GM21786 (cell line): ENCODE data around the gene TIMM22.
"Not testable (repeated sequence)": the region's sequence is repeated elsewhere in the genome, so short reads cannot be mapped to it uniquely, and the experiment has no call there.

Experiments
- ATAC-seq: cut with Tn5 transposase; IDR thresholded peaks from one replicate; pipeline ENCODE4 v1.9.1; 2021; ENCODE audit not compliant: unreplicated experiment

TIMM22 gene

GRCh38 chr17:971861-972260, 25.1 kb upstream of the TIMM22 start:
- not testable (repeated sequence) for ATAC-seq

GRCh38 chr17:973053-973452, 23.9 kb upstream of the TIMM22 start:
- no peak for ATAC-seq

- not testable (repeated sequence) for ATAC-seq
Measured at GRCh38 chr17:974778-975177, 22.2 kb upstream of the TIMM22 start.

- ATAC-seq = no peak
Measured at GRCh38 chr17:975371-975915, 21.5 kb upstream of the TIMM22 start.

- no peak for ATAC-seq
Measured at GRCh38 chr17:976312-976711, 20.6 kb upstream of the TIMM22 start.

- ATAC-seq = no peak
Measured at GRCh38 chr17:977166-977565, 19.8 kb upstream of the TIMM22 start.

GRCh38 chr17:978103-979093, 18.5 kb upstream of the TIMM22 start:
- no peak for ATAC-seq

- peak; percentile 10 for ATAC-seq
Measured at GRCh38 chr17:979212-979538, 17.8 kb upstream of the TIMM22 start.

GRCh38 chr17:979539-980405, 17.2 kb upstream of the TIMM22 start, which contains the start of gene NXN:
NXN (minus strand) TSS chr17:979776.
- peak; percentile 54 for ATAC-seq

- ATAC-seq = peak; percentile 67
Measured at GRCh38 chr17:980406-981291, 16.3 kb upstream of the TIMM22 start.

GRCh38 chr17:981292-981658, 15.7 kb upstream of the TIMM22 start:
- no peak for ATAC-seq

- no peak for ATAC-seq
Measured at GRCh38 chr17:983921-984320, 13.0 kb upstream of the TIMM22 start.

GRCh38 chr17:986322-986929, 10.5 kb upstream of the TIMM22 start:
- no peak for ATAC-seq

GRCh38 chr17:987931-988330, 9.0 kb upstream of the TIMM22 start:
- no peak for ATAC-seq

- ATAC-seq = no peak
Measured at GRCh38 chr17:988561-988960, 8.4 kb upstream of the TIMM22 start.

GRCh38 chr17:992933-993332, 4.0 kb upstream of the TIMM22 start:
- no peak for ATAC-seq

- ATAC-seq = not testable (repeated sequence)
Measured at GRCh38 chr17:995324-995723, 1.6 kb upstream of the TIMM22 start.

- no peak for ATAC-seq
Measured at GRCh38 chr17:998111-998510, 1.2 kb downstream of the TIMM22 start.

- ATAC-seq = no peak
Measured at GRCh38 chr17:1000597-1001461, 3.9 kb downstream of the TIMM22 start.
